Right cardiac atrium (tissue), 5 donors: Measurements from ENCODE around the gene SP140. TPM values are rescaled to one million over a fixed set of nuclear protein-coding genes. Genes with fewer than 3 reads are reported as not detected.
A peak's percentile ranks its signal among the peaks of the same experiment; 100 is the strongest.

Experiments used
- ATAC-seq, 2 donors: fragments of 200-7000 bp; cut with Tn5 transposase; one replicate each; pipeline versions ENCODE4 v1.8.0 to v1.9.1; 2020; ENCODE audit warnings: moderate library complexity in 2 of 2, mild to moderate bottlenecking in 1 of 2
- DNase-seq, 3 donors: peaks; one replicate each; pipeline ENCODE4 v3.0.0-alpha.2; 2020
- H3K27ac ChIP-seq: one replicate; pipeline ENCODE4 v1.5.1; 2013; ENCODE audit warnings: mild to moderate bottlenecking, low read length, control low read depth, moderate library complexity
- H3K27me3 ChIP-seq: one replicate; pipeline ENCODE4 v1.6.1; 2013; ENCODE audit not compliant: control insufficient read depth, insufficient read depth
- H3K4me1 ChIP-seq: one replicate; pipeline ENCODE4 v1.6.1; 2013; ENCODE audit warnings: low read length; ENCODE audit not compliant: control insufficient read depth, insufficient read depth
- H3K4me3 ChIP-seq: one replicate; pipeline ENCODE4 v1.5.1; 2013; ENCODE audit warnings: low read length, control low read depth
- H3K9me3 ChIP-seq: one replicate; pipeline ENCODE4 v1.6.1; 2013; ENCODE audit warnings: low read length; ENCODE audit not compliant: control insufficient read depth
- WGBS: extraction: QIAGEN DNeasy Blood & Tissue Kit; methylation state at CpG from one replicate; pipeline ENCODE4 v1.1.7; 2013; 5-methylcytosine and 5-hydroxymethylcytosine counted together
- intact Hi-C, 4 donors: fragments of 100-400 bp; cut with DNase I; formaldehyde crosslinking; loops; one replicate each; pipeline versions ENCODE4 v1.11.0 to v1.14.0; 2022 to 2023
- polyA plus RNA-seq: library from polyadenylated mRNA; stranded (reverse); fragments of 200-250 nt; gene quantifications from one replicate; pipeline ENCODE4 v1.2.3, GENCODE V29; 2013
- total RNA-seq, 4 donors: library from RNA; stranded (reverse); fragmentation: NEBNext Ultra II Directional; extraction: Animal tissue kit (Norgen Biotek cat#: 25700); gene quantifications; one replicate each; pipeline ENCODE4 v1.2.1, GENCODE V29; 2021
- donor health status: healthy with polysubstance abuse.
- donor health status: DM: no; HTN: yes; CAD: no.
- donor health status: DM: no; HTN: no; CAD: no.
- donor health status: DM: no; HTN: yes; CAD: no; lungs with severe emphysema.
- donor health status: DM: yes; HTN: yes; CAD: no.

The SP140 gene
- total and polyA plus RNA-seq, 5 donors: 0.36 to 1.4 (median 0.59) TPM

GRCh38 chr2:230346921-230347533, 121.5 kb downstream of the SP140 start:
- ATAC-seq: no peak
- Histone ChIP-seq H3K4me1 (peaks cover 5% of the 10 kb centered on the region), H3K27ac (no peak overlapping the region), H3K9me3 (no peaks in the 10 kb centered on the region), H3K27me3 (no peaks in the 10 kb centered on the region), H3K4me3 (no peak overlapping the region)
- WGBS: 76% methylated on average over 1 of the region's 1 CpG
- intact Hi-C loops: no loop called here
- no peak for DNase-seq

- no peaks in the 10 kb centered on the region for H3K27me3 ChIP-seq
- H3K27ac ChIP-seq: no peak overlapping the region
- peaks cover 5% of the 10 kb centered on the region for H3K4me1 ChIP-seq
- intact Hi-C loops: no loop called here
- 89% methylated on average over 6 of the region's 6 CpGs for WGBS
- ATAC-seq: no peak
- DNase-seq: no peak
- H3K9me3 ChIP-seq: no peaks in the 10 kb centered on the region
- H3K4me3 ChIP-seq: no peak overlapping the region
Measured at GRCh38 chr2:230347659-230348305, 122.2 kb downstream of the SP140 start.

GRCh38 chr2:230348787-230349186, 123.3 kb downstream of the SP140 start:
- intact Hi-C loops: no loop called here
- no peak overlapping the region for H3K4me3 ChIP-seq
- no peaks in the 10 kb centered on the region for H3K27me3 ChIP-seq
- H3K9me3 ChIP-seq: no peaks in the 10 kb centered on the region
- DNase-seq (no peak), ATAC-seq (no peak)
- no peak overlapping the region for H3K27ac ChIP-seq
- H3K4me1 ChIP-seq: peaks cover 5% of the 10 kb centered on the region

GRCh38 chr2:230356084-230356483, 130.5 kb downstream of the SP140 start:
- no peaks in the 10 kb centered on the region for H3K9me3 ChIP-seq
- WGBS: 65% methylated on average over 2 of the region's 2 CpGs
- H3K27me3 ChIP-seq: no peaks in the 10 kb centered on the region
- H3K4me3 ChIP-seq: no peak overlapping the region
- peaks cover 2% of the 10 kb centered on the region for H3K4me1 ChIP-seq
- intact Hi-C loops: no loop called here
- no peak for DNase-seq
- no peak overlapping the region for H3K27ac ChIP-seq
- ATAC-seq: peak; percentile 49 to 74

- no peaks in the 10 kb centered on the region for H3K27me3 ChIP-seq
- no peak for ATAC-seq
- H3K4me1 ChIP-seq: peaks cover 2% of the 10 kb centered on the region
- H3K27ac ChIP-seq: no peak overlapping the region
- H3K9me3 ChIP-seq: no peaks in the 10 kb centered on the region
- 95% methylated on average over 1 of the region's 1 CpG for WGBS
- DNase-seq: no peak
- H3K4me3 ChIP-seq: no peak overlapping the region
- intact Hi-C loops: no loop called here
Measured at GRCh38 chr2:230358305-230358704, 132.8 kb downstream of the SP140 start.

GRCh38 chr2:230360028-230360427, 134.5 kb downstream of the SP140 start:
- no peaks in the 10 kb centered on the region for H3K27me3 ChIP-seq
- 79% methylated on average over 1 of the region's 1 CpG for WGBS
- ATAC-seq (no peak), DNase-seq (no peak)
- peaks cover 2% of the 10 kb centered on the region for H3K4me1 ChIP-seq
- intact Hi-C loops: no loop called here
- no peak overlapping the region for H3K4me3 ChIP-seq
- no peak overlapping the region for H3K27ac ChIP-seq
- H3K9me3 ChIP-seq: no peaks in the 10 kb centered on the region

GRCh38 chr2:230362030-230362691, 136.6 kb downstream of the SP140 start:
- WGBS: 62% methylated on average over 1 of the region's 1 CpG

More at GRCh38 chr2:230362030-230362691, 136.6 kb downstream of the SP140 start:
- intact Hi-C loops: no loop called here
- Histone ChIP-seq H3K27me3 (no peaks in the 10 kb centered on the region), H3K27ac (no peak overlapping the region), H3K4me3 (no peak overlapping the region), H3K9me3 (no peaks in the 10 kb centered on the region), H3K4me1 (no peaks in the 10 kb centered on the region)
- DNase-seq (no peak), ATAC-seq (no peak)

Other genes starting within 250 kb of the SP140 start
- 1 to 10 TPM; 3.4 to 7.6 (median 6.4) TPM for gene SLC16A14, start 156.8 kb upstream of the SP140 start, total RNA-seq
- gene SLC16A14, start 156.8 kb upstream of the SP140 start, polyA plus RNA-seq: 1.6 TPM
- 10 to 100 TPM in 3 of 4 donors, 1 to 10 TPM in 1; 9.8 to 12.9 (median 11.8) TPM for gene SP110, start 5.8 kb upstream of the SP140 start, total RNA-seq
- 9.9 TPM for gene SP110, start 5.8 kb upstream of the SP140 start, polyA plus RNA-seq
- gene SP140L, start 101.5 kb downstream of the SP140 start, total RNA-seq: 1 to 10 TPM; 6.6 to 7.4 (median 7.1) TPM
- 5.3 TPM for gene SP140L, start 101.5 kb downstream of the SP140 start, polyA plus RNA-seq
- gene SP100, start 190.5 kb downstream of the SP140 start, total RNA-seq: 10 to 100 TPM; 70.8 to 88.3 (median 76.5) TPM
- gene SP100, start 190.5 kb downstream of the SP140 start, polyA plus RNA-seq: 64.5 TPM